HG03066 (cell line): ENCODE results near the gene TMTC1.
"Not testable (repeated sequence)": the region's sequence is repeated elsewhere in the genome, so short reads cannot be mapped to it uniquely, and the experiment has no call there.

Experiments used
- ATAC-seq: cut with Tn5 transposase; IDR thresholded peaks from one replicate; pipeline ENCODE4 v1.9.1; 2021; ENCODE audit warnings: low read depth; ENCODE audit not compliant: unreplicated experiment

Gene TMTC1

DNA sequence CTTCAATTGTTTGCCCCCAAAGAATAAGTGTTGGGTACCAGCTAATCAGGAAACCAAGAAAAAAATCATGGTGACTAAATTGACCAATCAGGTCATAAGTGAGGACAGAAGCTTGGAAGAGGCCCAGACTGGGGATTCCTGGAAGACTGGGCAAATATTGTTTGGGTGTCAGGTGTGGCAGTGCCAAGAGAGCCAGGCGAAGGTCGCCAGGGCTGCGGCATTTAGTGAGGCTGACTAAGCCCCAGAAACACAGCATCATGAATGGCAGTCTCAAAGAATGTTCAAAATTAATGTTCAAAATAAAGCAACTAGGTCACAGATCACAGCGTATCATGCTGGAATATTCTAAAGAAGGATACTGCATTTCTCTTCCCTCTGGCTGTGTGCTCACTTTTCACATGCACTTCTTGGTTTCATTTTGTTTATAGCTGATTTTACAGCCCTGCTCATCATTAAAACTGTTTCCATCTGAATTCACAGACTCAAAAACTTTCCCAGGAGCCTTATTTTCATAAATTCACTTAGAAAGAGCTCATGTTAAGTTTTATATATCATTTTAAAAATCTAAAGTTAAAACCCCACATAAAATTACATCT is 201.0 kb downstream of the TMTC1 start:
- no peak for ATAC-seq

DNA sequence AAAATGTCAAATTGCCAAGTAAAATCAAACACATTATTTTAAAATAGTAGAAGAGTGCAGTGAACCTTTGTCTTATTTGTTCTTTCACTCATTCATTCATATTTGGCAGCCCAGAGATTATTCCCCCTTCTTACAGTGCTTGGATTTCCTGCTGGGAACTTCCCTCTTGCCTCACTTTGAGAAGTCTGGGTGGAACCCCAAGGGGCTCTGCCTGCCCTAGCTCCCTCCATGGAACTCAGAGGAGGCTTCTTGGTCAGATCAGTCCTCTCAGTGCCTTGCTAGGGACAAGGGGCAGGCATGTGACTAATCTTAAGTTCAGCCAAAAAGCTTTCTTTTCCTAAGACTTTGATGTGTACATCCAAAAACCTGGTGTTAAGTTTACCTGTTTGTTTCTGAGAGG is 201.6 kb downstream of the TMTC1 start:
- no peak for ATAC-seq

DNA sequence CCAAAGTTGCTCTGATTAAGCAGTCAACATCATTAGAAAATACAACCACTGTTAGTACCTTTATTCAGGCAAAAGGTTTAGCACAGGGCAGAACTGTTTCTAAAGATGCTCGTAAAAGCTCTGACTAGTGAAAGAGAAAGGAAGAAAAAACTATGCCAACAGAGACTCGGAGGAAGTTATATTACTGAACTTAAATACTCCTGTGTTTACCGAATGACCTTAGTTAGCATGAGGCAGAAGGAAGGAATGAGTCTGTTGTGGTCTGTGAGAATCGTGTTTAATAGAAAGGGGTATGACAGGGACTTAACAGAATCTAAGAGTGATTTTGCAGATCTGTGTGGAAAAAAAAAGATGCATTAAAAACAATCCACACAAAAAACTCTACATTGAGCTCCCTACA is 202.1 kb downstream of the TMTC1 start:
- ATAC-seq = no peak

DNA sequence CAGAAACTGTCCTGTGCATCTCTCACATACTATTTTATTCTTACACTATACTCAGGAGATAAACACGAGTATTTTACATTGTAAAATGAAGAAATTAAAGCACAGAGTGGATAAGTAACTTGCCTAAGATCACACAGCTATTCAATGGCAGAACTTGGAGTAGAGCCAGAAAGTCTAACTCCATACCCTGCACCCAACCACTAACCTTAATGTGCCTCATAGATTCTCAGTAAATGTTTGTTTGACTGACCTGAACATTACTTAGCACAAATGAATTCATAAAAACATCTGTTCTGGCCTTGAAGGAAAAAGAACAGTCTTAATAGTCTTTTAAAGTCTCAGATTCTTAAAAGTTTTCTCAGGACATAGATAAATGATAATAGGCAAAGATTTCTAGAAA is 202.8 kb downstream of the TMTC1 start:
- ATAC-seq = no peak

DNA sequence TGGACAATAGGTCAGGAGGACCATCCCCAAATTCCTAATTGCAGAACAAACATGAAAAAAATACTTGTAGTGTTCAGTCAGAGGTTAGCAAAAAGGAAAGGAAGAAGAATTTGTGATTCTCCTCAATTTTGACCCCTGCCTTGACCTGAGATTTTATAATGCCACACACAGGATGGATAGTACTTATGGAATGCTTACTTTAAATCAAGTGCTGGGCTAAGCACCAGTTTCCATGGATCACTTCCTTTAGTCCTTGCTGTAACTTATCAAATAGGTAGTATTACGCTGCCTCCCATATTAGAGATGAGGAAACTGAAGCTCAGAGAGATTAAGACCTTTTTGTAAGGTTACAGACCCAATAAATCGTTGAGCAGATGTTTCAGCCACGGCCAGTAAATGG is 205.0 kb downstream of the TMTC1 start:
- ATAC-seq = no peak

DNA sequence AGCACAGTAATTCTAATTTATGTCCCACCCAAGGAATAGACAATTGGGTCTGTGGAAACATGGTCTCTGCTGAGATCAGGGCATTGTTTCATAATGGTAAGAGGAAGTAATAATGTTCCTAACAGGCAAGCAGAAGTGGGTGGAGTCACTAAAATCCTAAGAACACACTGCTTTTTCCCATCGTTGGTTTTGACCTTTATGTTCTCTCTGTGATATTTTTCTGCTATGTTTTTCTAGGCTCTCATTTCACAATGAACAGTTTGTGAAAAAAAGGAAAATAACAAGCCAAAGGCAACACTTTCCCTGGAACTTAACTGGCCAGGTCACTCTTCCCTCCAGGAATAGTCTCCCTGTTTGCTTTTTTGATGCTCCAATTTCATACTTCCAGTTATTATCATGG is 205.7 kb downstream of the TMTC1 start:
- no peak for ATAC-seq

DNA sequence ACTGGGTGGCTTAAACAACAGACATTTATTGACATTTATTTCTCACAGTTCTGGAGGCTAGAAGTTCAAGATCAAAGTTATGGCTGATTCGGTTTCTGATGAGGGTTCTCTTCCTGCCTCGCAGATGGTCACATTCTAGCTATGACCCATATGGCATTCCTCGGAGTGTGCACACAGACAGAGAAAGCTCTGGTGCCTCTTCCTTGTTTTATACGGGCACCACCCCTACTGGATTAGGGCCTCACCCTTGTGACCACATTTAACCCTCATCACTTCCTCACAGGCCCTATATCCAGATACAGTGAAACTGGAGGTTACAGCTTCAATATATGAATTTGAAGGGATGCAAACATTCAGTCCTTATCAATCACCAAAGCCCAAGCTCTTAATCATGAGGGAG is 209.2 kb downstream of the TMTC1 start:
- no peak for ATAC-seq

DNA sequence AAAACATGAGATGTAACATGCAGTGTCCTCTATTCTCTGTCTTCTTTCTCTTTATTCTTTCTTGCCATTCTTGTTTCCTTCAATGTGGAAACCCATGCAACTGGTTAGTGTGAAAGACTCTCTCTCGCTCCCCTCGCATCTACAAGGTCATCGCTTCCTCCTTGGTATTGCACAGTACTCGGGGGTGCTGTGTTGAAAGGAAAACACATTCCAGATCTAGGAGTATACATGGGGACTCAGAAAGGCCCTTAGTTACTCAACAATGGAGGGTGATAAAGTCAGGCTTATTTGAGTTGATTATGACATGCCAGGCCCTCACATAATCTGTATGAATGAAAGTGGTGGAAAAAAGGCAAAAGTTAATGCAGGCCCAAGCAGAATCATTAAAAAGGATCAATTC is 210.8 kb downstream of the TMTC1 start:
- ATAC-seq = no peak

DNA sequence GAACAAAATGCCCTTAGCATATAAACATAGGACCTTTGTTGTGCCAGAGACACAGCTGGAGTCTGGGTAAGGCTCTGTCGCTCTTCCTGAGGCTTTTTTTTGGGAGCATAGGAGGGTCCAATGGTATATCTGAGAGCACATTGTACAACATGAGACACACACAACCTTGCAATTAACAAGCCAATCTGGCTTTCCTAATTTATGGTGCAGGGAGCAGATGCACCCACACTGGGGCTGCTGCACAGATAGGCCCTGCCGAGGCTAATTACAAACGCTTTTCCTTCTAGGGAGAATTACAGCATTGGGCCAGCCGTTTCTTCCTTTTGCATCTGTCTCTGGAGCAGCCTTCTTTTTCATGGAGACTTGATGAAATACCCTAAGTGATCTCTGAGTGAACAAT is 211.3 kb downstream of the TMTC1 start:
- ATAC-seq = no peak

DNA sequence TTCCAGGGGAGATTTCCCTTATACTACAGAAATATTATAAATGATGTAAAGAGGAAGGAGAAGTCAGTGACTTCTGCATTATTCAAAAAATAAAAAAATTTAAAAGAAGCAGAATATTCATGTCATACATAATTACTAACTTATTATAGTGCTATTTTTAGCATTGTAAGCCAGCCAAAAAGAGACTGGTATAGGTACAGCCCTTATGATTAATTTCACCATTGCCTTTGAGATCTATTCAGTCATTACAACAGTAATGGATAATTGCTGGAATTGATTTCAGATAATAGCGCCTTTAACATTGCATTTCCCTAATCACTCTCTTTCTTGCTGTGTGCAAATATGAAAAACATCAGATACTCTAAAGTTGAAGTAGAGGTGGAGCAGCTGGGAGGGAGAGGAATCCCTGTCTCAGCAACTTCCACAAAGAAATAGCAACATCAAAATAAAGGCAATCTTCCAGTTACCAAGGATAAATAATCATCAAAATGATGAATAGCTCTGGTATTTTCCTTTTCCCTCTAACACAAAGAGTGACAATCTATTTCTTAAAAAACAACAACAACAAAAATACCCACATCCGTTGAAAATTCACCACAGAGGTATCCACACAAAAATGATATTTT is 214.5 kb downstream of the TMTC1 start:
- ATAC-seq = no peak

DNA sequence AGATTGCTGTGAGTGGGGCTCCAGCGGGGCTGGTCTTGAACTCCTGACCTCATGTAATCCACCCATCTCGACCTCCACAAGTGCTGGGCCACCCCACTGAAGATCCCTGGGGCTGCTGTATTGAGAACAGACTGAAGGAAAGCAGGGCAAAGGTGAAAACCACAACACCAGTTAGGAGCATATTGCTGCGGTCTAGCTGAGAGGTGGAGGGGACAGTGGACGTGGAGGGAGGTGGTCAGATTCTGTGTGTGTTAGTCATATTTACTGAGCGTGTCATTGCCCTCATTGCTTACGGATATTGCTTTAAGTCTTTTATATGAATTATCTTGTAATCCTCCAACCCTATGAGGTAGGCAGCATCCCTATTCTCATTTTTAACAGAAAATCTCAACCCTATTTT is 217.3 kb downstream of the TMTC1 start:
- ATAC-seq = no peak

DNA sequence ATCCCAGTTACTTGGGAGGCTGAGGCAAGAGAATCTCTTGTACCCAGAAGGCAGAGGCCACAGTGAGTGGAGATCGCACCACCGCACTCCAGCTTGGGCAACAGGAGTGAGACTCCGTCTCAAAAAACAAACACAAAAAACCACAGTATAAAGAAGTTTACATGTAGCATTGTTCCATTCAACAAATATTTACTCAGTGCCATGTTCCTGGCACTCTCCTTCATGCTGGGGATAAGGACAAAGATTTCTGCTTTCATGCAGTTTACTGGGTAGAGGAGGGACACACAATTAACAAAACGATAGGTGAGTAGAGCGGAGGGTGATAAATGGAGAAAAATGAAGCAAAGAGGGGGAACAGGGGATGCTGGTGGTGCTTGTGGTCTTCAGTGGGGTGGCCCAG is 218.0 kb downstream of the TMTC1 start:
- ATAC-seq = no peak

DNA sequence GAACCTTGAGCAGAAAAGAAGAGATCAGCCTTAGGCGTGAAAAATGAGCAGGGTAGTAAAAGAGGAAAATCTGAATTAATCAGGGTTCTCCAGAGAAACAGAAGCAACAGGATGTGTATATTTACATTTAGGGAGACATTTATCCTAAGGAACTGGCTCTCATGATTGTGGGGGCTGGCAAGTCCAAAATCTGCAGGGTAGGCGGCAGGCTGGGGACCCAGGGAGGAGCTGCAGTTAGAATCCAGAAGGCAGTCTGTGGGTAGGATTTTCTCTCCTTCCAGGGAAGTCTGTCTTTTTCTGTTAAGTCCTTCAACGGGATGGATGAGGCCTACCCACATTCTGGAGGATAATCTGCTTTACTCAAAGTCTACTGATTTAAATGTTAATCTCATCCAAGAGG is 218.8 kb downstream of the TMTC1 start:
- ATAC-seq = no peak

DNA sequence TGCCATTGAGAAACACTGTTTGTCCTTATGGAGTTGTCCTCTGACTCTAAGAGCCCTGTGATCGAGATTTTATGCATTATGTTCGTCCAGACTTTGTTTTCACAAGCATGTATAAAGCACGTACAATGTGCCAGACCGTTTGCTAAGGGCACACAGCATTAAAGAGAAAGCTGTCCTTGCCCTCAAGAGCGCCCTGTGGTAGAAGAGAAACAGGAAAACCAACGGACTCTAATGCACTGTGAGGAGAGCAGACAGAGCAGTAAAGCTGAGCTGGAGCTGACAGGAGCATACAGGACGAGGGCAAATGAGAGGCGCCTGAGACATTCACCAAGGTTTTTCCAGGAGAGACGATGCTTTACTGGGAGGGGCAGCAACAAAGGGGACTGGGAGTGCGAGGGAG is 220.1 kb downstream of the TMTC1 start:
- no peak for ATAC-seq

DNA sequence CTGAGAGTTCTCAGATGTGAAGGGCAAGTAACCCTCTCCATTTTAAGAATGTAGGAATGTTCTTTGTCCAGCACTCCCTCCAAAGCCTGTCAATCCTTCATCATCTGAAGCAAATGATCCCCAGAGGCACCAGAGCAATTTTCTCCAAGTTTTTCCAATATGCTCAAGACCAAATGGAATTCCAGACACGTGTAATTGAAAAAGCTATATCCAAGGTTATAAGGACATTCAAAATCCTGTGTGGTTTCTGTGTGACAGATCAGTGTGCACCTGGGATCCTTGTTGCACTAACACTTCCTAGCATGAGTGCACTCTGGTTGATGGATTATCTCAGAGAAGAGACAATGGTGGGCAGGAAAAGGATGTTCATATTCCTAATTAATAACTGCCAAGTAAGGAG is 220.7 kb downstream of the TMTC1 start:
- ATAC-seq = no peak

DNA sequence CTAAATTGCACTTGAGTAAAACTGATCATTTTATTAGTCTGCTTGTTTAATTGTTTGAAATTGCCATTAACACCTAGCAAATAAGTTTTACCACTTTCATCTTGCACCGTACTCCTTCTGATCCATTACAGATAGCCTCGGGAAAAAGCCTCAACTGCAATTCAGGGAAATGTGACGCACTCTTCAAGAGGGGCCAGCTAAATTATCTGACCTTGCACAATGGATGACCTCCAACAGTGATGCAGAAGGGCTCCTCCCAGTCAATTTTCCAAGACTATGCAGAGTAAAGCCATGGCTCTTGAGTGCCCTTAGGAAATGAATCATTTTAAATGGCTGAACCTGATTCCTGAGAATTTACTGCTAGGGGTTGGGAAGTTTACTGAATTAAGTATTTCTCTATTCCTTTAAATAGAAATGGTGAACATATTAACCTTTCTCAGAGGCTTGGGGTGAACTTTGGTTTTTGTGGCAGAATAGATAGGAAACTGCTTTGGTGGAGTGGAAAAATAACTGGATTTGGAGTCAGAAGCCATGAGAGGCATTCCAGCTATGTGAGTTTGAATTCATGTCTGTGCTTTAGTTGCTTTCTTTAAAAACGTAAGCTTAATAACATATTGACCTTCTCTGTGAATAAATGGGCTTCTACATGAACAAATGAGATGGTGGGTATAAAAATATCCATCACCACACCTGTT is 221.5 kb downstream of the TMTC1 start:
- ATAC-seq = no peak

DNA sequence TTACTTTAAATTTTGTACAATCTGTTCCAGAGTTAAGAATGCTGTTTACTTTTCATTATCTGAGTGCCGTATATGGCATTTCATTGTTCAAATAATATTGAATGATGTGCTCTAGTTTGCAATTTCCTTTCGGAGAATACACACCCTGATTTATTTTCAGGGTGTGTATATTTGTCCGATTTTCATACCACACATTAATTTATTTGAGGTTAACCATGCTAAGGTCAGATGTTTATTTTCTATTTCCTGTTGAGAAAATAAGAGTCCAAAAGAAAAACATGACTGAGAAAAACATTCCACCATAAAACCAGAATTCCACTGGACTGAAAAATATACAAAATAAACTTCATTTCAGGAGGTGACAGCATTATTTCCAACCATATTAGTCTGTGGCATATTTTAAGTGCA is 222.1 kb downstream of the TMTC1 start:
- no peak for ATAC-seq

DNA sequence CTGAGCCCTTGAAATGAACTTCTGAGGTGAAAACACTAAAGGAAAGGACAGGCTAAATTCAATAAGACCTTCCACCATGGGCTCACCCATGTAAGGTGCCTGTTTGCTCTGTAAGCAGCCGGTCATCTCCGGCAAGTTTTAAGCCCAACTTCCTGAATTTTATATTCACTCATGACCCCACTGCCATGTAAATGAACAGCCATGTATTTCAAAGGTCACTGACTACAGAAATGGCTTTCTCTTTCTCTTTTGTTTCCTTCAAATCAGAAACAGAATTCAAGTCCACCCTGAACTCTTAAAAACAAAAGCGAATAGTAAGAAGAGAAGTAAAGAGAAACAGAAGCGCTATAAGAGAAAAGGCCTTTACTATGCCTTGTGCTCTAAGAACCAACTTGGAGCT is 224.5 kb downstream of the TMTC1 start:
- ATAC-seq = no peak

DNA sequence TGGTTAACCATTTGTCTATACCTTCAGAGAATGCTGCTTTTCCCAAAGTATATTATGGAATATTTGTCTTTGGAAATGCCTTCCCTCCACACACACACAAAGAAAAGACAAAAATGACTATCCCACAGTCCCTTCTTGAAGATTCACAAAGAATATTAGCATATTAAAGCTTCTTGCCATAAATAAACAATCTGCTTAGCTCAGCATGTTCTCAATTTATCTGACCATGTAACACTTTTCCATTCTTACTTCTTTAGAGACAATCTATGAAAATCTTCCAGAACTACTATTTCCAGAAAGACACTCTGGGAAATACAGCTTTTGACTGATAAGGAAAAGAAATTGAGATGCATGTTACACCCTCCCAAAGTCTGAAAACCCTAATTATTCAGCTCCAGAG is 227.4 kb downstream of the TMTC1 start:
- no peak for ATAC-seq

DNA sequence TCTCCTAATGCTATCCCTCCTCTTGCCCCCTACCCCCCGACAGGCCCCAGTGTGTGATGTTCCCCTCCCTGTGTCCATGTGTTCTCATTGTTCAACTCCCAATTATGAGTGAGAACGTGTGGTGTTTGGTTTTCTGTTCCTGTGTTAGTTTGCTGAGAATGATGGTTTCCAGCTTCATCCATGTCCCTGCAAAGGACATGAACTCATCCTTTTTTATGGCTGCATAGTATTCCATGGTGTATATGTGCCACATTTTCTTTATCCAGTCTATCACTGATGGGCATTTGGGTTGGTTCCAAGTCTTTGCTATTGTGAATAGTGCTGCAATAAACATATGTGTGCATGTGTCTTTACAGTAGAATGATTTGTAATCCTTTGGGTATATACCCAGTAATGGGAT is 228.3 kb downstream of the TMTC1 start:
- ATAC-seq = not testable (repeated sequence)

DNA sequence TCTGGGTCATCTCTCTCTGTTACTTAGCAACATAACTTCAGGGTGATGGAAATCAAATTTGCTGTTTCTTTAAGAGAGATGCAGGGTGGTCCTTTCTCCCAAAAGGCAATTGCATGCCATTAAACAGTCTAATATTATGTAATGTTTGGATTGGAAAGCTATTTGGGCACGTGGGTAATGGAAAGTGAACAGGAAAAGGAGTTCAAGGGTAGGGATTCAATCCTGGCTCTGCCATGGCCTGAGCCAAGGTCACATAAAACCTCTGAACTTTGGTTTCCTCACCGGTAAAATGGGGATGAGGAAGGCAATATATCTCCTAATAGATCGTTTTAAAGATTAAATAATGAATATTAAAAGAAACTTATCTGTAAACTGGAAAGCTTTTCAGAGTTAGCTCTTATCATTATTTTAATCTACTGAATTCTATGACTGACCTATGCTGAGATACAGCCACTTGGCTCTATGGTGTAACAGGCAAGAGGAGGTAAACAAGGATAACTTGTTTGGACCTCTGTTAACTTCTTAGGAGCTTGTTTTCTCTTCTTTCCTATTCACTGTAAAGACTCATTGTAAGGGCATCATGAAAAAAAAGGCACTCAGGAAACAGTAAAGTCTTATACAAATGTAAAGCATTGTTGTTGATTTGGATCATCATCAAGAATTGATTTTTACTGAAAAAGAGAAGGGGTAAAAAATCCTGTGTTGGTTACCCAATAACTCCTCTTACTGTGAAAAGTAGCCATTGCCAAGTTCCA is 230.6 kb downstream of the TMTC1 start:
- no peak for ATAC-seq
